Panc1 (cell line): ENCODE data around the gene FAM53B.

ENCODE experiments used
- POLR2AphosphoS5 ChIP-seq: IDR thresholded peaks from 2 replicates; pipeline ENCODE4 v1.6.1; 2012; ENCODE audit warnings: mild to moderate bottlenecking, low read depth, low read length, moderate library complexity
- SIN3A ChIP-seq: IDR thresholded peaks from 2 replicates; pipeline ENCODE4 v1.6.1; 2012; ENCODE audit warnings: low read depth, mild to moderate bottlenecking, low read length, moderate library complexity, borderline replicate concordance; ENCODE audit not compliant: insufficient read depth
- TF ChIP-seq, protein P1 (sequence below): fragments of 450-650 bp; IDR thresholded peaks from 2 replicates; pipeline ENCODE4 v1.5.1; 2017; ENCODE audit warnings: mild to moderate bottlenecking
- TF ChIP-seq, protein P2 (sequence below), 2 experiments: IDR thresholded peaks; 2 replicates each; pipeline ENCODE4 v1.6.1; 2011 to 2012; ENCODE audit warnings: low read depth in 2 of 2, control low read depth in 1 of 2, low read length in 1 of 2, mild to moderate bottlenecking in 1 of 2, moderate library complexity in 1 of 2; ENCODE audit not compliant: insufficient read depth in 1 of 2

GRCh38 chr10:124688889-124689670 lies 55.1 kb downstream of the FAM53B start:
- no peak for TF ChIP-seq POLR2AphosphoS5
- TF ChIP-seq, protein P1, sequence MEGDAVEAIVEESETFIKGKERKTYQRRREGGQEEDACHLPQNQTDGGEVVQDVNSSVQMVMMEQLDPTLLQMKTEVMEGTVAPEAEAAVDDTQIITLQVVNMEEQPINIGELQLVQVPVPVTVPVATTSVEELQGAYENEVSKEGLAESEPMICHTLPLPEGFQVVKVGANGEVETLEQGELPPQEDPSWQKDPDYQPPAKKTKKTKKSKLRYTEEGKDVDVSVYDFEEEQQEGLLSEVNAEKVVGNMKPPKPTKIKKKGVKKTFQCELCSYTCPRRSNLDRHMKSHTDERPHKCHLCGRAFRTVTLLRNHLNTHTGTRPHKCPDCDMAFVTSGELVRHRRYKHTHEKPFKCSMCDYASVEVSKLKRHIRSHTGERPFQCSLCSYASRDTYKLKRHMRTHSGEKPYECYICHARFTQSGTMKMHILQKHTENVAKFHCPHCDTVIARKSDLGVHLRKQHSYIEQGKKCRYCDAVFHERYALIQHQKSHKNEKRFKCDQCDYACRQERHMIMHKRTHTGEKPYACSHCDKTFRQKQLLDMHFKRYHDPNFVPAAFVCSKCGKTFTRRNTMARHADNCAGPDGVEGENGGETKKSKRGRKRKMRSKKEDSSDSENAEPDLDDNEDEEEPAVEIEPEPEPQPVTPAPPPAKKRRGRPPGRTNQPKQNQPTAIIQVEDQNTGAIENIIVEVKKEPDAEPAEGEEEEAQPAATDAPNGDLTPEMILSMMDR = no peak
- no peak for TF ChIP-seq SIN3A
- TF ChIP-seq, protein P2, sequence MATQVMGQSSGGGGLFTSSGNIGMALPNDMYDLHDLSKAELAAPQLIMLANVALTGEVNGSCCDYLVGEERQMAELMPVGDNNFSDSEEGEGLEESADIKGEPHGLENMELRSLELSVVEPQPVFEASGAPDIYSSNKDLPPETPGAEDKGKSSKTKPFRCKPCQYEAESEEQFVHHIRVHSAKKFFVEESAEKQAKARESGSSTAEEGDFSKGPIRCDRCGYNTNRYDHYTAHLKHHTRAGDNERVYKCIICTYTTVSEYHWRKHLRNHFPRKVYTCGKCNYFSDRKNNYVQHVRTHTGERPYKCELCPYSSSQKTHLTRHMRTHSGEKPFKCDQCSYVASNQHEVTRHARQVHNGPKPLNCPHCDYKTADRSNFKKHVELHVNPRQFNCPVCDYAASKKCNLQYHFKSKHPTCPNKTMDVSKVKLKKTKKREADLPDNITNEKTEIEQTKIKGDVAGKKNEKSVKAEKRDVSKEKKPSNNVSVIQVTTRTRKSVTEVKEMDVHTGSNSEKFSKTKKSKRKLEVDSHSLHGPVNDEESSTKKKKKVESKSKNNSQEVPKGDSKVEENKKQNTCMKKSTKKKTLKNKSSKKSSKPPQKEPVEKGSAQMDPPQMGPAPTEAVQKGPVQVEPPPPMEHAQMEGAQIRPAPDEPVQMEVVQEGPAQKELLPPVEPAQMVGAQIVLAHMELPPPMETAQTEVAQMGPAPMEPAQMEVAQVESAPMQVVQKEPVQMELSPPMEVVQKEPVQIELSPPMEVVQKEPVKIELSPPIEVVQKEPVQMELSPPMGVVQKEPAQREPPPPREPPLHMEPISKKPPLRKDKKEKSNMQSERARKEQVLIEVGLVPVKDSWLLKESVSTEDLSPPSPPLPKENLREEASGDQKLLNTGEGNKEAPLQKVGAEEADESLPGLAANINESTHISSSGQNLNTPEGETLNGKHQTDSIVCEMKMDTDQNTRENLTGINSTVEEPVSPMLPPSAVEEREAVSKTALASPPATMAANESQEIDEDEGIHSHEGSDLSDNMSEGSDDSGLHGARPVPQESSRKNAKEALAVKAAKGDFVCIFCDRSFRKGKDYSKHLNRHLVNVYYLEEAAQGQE (IDR thresholded peaks at IDR 0.05; ENCODE audit: insufficient read depth in 1 of 2, low read depth in 2 of 2, low read length in 1 of 2) = no peak
